Retina (tissue), 1 donor: ENCODE results near the gene MSMP.

Experiments used
- DNase-seq: peaks from one replicate; pipeline ENCODE4 v3.0.0-alpha.2; 2016

Gene MSMP, protein sequence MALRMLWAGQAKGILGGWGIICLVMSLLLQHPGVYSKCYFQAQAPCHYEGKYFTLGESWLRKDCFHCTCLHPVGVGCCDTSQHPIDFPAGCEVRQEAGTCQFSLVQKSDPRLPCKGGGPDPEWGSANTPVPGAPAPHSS

DNA sequence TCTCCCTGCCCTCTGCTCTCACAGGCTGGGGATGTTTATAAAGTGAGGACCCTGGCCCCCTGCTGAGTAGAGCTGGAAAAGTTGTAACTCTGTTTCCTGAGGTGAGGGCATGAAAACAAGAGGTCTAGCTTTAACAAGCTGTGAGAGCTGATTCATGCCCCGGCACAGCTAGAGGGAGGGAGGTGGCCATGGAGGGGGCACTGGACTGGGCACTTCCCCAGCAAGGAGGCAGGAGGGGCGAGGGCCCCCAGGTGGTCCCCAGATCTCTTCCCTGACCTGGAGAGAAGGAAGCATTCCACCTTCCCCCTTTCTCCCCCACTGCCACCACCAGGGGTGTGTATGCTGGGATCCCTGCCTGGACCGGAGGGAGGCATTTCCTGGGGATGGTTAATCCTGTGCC, at the start of gene MSMP:
TSS of gene MSMP (minus strand) at position 13 of the 400 bp plus-strand sequence. CDS start 147 bp downstream, outside the sequence.
- DNase-seq, result no peak

- DNase-seq, result no peak
Measured at GRCh38 chr9:35801328-35802128, 47.5 kb upstream of the MSMP start.

- DNase-seq, result no peak
Measured at GRCh38 chr9:35800530-35800929, 46.5 kb upstream of the MSMP start.

GRCh38 chr9:35798658-35799374, 44.7 kb upstream of the MSMP start:
- no peak for DNase-seq

DNA sequence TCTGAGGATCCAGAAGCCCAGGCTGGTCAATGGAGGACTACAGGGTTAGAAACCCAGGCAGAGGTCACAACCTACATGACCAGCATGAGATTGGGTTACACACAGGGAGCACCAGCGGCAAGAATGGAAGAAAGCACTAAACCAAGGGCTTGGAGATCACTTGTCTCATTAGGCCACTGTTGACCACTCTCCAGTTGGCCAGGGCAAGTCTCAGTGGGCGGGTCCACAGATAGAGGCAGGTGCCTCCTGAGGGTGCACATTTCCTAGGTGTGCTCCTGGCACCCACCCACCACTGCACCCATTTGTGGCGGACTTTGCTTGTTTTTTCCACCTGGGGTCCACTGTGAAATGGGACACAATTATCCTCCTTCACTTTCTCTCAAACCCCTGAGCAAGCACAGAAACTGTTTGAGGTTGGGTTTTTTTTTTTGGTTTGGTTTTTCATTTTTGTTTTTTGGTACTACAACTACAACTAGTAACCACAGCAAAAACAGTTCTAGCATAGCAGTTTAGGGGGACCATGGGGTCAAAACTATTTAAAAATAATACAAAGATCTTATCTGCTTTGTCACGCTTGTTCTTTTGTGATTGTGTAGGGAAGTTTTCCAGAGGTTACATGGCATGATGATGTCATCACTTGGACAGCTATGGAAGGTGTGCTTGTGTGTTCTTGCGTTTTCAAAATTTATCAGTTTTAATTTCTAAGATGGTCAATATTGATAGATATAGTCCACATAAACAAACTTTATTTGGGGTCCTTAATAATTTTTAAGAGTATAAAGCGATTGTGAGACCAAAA, 43.4 kb upstream of the MSMP start:
- no peak for DNase-seq

DNA sequence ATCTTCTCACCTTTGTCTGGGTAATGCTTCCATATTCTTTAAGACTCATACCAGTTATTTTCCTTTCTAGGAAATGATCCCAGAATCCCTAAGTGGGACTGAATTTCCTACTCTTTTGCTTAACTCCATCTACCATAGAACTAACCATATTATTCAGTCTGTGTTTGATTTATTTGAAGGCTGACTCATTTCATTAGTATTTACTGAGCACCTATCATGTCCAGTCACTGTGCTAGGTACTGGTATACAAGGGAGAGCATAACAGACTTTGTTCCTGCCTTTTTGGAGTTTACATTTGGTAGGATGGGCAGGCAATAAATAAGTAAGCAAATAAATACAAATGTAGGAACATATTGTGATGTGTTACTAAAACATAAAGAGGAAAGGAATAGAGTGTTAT, 41.6 kb upstream of the MSMP start:
- no peak for DNase-seq

- DNase-seq, result peak; percentile 43
Measured at GRCh38 chr9:35793461-35793860, 39.4 kb upstream of the MSMP start.

DNA sequence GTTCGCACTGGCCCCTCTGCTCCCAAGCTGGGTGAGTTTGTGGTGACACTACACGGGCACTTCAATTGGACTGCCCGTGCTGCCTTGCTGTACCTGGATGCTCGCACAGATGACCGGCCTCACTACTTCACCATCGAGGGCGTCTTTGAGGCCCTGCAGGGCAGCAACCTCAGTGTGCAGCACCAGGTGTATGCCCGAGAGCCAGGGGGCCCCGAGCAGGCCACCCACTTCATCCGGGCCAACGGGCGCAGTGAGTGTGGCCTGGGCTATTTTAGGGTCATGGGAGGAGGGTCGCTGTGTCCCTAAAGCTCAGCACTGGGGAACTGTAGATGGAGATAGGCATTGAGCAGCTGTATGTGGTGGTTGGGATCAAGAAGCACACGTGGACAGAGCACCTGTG, 38.8 kb upstream of the MSMP start:
- DNase-seq, result no peak

DNA sequence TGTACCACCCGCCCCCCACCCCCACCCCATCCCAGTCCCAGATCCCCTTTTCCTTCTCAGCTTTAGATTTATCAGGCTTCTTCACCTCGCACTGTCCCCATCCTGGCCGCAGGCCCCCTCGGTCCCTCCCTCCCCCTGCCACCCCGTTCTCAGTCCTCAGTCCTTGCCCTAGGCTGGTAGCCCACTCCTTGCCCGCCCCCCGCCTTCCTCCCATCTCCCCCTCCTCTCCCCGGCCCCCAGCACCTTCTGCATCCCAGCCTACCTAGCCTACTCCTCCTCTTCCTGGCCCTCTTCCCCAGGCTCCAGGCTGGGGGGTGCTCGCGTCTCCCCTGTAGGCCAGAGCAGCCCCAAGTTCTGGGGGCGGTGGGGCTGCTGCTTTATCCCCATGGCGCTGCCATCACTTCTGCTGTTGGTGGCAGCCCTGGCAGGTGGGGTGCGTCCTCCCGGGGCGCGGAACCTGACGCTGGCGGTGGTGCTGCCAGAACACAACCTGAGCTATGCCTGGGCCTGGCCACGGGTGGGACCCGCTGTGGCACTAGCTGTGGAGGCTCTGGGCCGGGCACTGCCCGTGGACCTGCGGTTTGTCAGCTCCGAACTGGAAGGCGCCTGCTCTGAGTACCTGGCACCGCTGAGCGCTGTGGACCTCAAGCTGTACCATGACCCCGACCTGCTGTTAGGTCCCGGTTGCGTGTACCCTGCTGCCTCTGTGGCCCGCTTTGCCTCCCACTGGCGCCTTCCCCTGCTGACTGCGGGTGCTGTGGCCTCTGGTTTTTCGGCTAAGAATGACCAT, 38.1 kb upstream of the MSMP start:
- DNase-seq, result peak; percentile 21

DNA sequence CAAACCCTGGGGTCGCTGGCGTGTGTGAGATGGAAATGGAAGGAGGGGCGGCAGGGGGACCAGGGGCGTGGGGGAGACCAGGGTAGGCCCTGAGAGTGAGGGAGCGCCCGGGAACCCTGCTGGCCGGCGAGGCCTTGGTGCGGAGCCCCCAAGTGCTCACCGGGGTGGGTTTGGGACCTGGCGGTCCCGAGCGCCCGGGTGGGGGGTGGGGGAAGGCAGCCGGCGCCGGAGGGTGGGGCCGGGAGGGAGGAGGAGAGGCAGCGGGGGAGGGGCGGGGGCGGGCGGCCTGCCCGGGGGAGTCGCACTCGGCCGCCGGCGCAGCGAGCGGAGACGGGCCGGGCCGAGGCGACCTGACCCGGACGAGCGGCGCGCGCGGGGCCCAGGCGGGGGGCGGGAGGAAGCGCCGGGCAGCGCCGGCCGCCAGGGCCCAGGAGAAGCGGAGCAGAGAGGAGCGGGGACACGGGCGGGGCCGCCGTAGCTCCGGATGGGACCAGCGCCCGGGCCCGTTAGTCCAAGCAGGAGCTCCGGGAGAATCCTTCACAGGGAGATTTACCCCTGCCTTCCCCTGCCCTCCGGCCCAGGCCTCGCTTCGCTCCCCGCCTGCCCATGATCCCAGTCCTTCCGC, 37.3 kb upstream of the MSMP start, which contains the start of gene NPR2:
TSS of gene NPR2 (plus strand) at position 295 of the 625 bp plus-strand sequence. CDS start 818 bp downstream, outside the sequence.
- peak; percentile 62 for DNase-seq

DNA sequence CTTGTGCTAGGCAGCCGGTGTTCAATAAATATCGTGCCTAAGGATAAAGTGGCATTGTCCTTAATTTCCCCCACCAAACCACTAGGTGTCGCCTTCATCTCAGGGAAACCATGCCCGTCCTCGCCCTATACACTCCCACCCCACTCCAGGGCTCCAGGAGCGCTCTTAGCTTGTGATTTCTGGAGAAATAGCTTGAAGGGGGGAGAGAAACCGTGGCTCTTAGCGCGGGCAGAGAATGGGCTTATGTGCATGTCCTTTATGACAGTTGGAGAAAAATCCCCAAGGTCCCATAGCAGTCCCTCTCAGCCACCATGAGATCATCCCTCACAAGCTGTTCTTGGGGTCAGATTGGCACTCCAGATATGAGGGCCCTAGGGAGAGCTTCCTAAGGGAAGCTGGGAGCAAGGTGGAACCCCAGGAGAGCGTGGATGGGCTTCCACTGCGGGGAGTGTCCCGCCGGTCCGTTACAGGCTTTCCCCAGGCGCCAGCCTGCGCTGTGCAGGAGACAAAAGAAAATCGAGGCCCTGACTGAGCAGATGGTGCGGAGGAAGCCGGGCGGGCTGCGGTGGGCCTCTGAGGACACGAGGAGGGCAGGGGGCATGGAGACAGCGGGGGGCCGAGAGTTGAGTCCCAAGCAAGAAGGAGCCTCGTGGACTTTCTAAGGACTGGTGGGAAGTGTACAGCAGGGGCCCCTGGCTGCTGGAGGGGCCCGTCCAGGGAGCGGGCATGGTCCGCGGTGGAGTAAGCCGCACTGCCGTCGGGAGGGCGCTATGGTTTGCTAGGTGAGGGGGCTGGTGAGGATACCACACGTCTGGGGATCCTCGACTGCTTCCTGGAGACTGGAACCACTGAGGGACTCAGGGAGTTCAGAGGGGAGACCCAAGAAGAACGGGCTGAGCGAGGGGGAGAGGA, 36.6 kb upstream of the MSMP start:
- peak; percentile 90 for DNase-seq

GRCh38 chr9:35790025-35790384, 35.9 kb upstream of the MSMP start:
- no peak for DNase-seq

GRCh38 chr9:35789541-35789940, 35.5 kb upstream of the MSMP start:
- DNase-seq, result no peak

DNA sequence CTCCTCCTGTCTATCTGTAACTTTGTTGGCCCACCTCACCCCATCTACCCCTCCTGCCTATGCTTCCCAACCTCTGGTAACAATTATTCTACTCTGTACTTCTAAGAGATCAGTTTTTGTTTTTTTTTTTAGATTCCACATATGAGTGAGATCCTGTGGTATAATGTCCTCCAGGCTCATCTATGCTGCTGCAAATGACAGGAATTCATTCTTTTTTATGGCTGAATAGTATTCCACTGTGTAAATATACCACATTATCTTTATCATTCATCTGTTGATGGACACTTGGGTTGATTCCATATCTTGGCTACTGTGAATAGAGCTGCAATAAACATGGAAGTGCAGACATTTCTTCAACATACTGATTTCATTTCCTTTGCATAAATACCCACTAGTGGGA, 29.3 kb upstream of the MSMP start:
- DNase-seq, result no peak

GRCh38 chr9:35781066-35781465, 27.0 kb upstream of the MSMP start:
- DNase-seq, result no peak

GRCh38 chr9:35778496-35778895, 24.4 kb upstream of the MSMP start:
- DNase-seq, result no peak

DNA sequence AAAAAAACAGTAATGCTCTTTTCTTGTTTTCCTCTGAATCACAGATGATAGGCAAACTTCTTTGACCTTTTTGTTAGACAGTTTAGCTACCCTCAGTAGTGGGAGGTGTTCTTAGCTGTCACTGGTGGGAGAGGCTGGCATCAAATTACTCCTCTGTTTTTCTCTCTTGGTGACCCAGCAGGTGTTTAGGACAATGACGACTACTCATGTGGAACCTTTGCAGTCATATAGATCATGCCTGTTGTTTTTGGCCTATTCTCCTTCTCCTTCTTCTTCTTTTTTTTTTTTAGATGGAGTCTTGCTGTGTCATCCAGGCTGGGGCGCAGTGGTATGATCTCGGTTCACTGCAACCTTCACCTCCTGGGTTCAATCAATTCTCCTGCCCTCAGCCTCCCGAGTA, 21.9 kb upstream of the MSMP start:
- DNase-seq, result no peak

DNA sequence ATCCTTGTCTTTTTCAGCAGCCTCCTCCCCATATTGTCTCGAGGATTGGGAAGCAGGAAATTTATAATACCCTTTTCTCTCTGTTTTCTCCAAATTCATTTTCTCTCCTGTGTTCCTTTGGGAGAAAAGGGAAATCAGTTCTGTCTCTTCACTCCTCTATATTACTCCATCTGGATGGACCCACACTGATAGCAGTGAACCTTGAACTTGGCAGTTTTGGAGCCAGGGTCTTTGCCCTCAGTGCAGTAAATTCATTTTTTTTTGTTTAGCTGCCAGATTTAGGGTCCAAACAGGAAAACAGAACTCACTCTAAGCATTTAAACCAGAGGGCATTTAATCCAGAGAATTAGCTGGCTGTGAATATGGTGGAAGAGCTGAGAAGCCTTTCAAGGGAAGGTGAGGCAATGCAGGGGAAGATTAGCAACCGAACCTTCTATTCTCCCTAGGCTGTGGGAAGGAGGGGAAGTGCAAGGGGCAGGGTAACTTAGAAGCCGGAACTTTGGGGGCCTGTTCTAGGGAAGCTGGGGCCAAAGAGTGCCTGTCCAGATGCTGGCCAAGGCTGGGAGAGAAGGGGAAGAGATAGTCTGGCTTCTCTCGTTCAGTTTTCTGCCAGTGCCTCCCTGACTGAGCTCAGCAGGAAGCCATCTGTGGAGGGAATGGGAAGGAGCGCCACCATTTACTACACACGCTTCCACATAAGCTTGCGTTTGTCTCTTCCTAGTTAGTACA, 21.0 kb upstream of the MSMP start:
- DNase-seq, result peak; percentile 24

GRCh38 chr9:35771943-35772342, 17.9 kb upstream of the MSMP start:
- no peak for DNase-seq

DNA sequence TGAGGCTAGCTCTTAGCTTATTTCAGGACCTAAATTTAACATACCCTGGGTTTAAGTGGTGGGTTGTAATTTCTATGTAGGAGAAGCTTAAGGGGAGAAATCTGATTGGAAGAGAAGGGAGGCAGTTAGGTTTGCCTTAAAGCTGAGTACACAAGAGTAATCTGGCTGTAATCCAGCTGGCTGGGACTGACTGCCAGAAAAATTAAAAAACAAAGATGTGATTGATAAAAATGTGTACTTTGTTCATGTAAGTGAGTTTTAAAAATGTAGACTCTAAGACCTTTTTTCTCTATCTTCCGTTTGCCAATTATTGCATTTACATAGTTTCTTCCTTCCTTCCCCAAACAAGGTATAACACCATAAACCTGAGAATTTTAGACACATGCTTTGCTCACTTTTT, 17.5 kb upstream of the MSMP start:
- no peak for DNase-seq
